HCT116 (cell line): Measurements from ENCODE around the gene TNF. TPM values are rescaled to one million over a fixed set of nuclear protein-coding genes. Genes with fewer than 3 reads are reported as not detected.

ENCODE experiments used
- ATAC-seq: fragments of 200-7000 bp; cut with Tn5 transposase; 2 replicates; pipeline ENCODE4 v1.9.1; 2020; ENCODE audit warnings: mild to moderate bottlenecking, moderate library complexity
- BruUV-seq: library from RNA; stranded (reverse); fragments of 400-500 nt; replicated peaks from 2 replicates; lab custom pipeline; 2021; lab: Mats Ljungman, UMichigan
- CTCF ChIA-PET: fragments of 300-600 bp; sonication (Branson Sonifier 250); formaldehyde crosslinking; loops from one replicate; lab custom pipeline; 2021; ENCODE audit warnings: antibody characterized with exemption; lab: Charles Lee
- POLR2A ChIA-PET: fragments of 300-600, 350-600 bp; sonication (Branson Sonifier 250); formaldehyde crosslinking; loops from one replicate; lab custom pipeline; 2021; ENCODE audit warnings: antibody characterized with exemption; lab: Charles Lee
- RAD21 ChIA-PET, 2 experiments: fragments of 300-600 bp; sonication (Branson Sonifier 250); formaldehyde crosslinking; loops; one replicate each; lab custom pipeline; 2023; ENCODE audit warnings: low total read pairs in 2 of 2; ENCODE audit not compliant: uncharacterized antibody in 2 of 2, unreplicated experiment in 2 of 2, low non-redundant PET in 1 of 2; lab: Charles Lee
- DNase-seq: peaks from one replicate; pipeline ENCODE4 v3.0.0-alpha.2; 2010; ENCODE audit warnings: low read depth, low spot score
- H2AFZ ChIP-seq: fragments of 200-600 bp; shearing (Covaris generic), sonication (generic); 2 replicates; pipeline ENCODE4 v1.6.1; 2017; ENCODE audit warnings: low read depth, mixed run types, mixed read lengths, antibody characterized with exemption, low read length; ENCODE audit not compliant: poor library complexity, severe bottlenecking
- H3K27ac ChIP-seq: 2 replicates; pipeline ENCODE4 v1.5.1; 2012; ENCODE audit warnings: low read depth, low read length
- H3K27me3 ChIP-seq: fragments of 200-600 bp; sonication (generic); 2 replicates; pipeline ENCODE4 v1.6.1; 2016; ENCODE audit warnings: mixed run types, low read length, mixed read lengths; ENCODE audit not compliant: insufficient read depth
- H3K36me3 ChIP-seq, 2 experiments: fragments of 200-500 bp in 1 of 2; fragments of 200-600 bp in 1 of 2; sonication (Bioruptor generic) in 1 of 2; sonication (generic) in 1 of 2; 2 replicates each; pipeline versions ENCODE4 v1.5.1 to v1.6.1; 2014 to 2016; ENCODE audit warnings: low read length in 2 of 2, inconsistent platforms in 1 of 2, mixed read lengths in 1 of 2, mixed run types in 1 of 2; ENCODE audit not compliant: insufficient read depth in 2 of 2, control insufficient read depth in 1 of 2
- H3K4me1 ChIP-seq, 2 experiments: fragments of 200-600 bp in 1 of 2; sonication (generic) in 1 of 2; 2 replicates each; pipeline versions ENCODE4 v1.5.1 to v1.6.1; 2012 to 2017; ENCODE audit warnings: low read length in 2 of 2, inconsistent platforms in 1 of 2, mild to moderate bottlenecking in 1 of 2, mixed read lengths in 1 of 2, mixed run types in 1 of 2, moderate library complexity in 1 of 2; ENCODE audit not compliant: insufficient read depth in 2 of 2, control insufficient read depth in 1 of 2
- H3K4me2 ChIP-seq: fragments of 200-600 bp; sonication (generic); 2 replicates; pipeline ENCODE4 v1.6.1; 2017; ENCODE audit warnings: mixed run types, low read length, mixed read lengths
- H3K4me3 ChIP-seq, 2 experiments: fragments of 200-600 bp in 1 of 2; sonication (generic) in 1 of 2; replicated peaks in 1 of 2; 2 replicates each; pipeline ENCODE4 v1.5.1; 2011 to 2016; ENCODE audit warnings: low read length in 2 of 2, control low read depth in 1 of 2, low read depth in 1 of 2, mild to moderate bottlenecking in 1 of 2, mixed read lengths in 1 of 2, mixed run types in 1 of 2
- H3K79me2 ChIP-seq: fragments of 200-600 bp; sonication (generic); 2 replicates; pipeline ENCODE4 v1.6.1; 2017; ENCODE audit warnings: mild to moderate bottlenecking, mixed run types, low read length, moderate library complexity, mixed read lengths; ENCODE audit not compliant: insufficient read depth
- H3K9ac ChIP-seq: fragments of 200-600 bp; sonication (generic); 2 replicates; pipeline ENCODE4 v1.6.1; 2016; ENCODE audit warnings: low read length, mixed read lengths
- H3K9me2 ChIP-seq: fragments of 200-600 bp; sonication (generic), shearing (Covaris generic); 2 replicates; pipeline ENCODE4 v1.6.1; 2017; ENCODE audit warnings: mixed run types, mild to moderate bottlenecking, moderate library complexity; ENCODE audit not compliant: insufficient read depth
- H3K9me3 ChIP-seq, 2 experiments: fragments of 200-500 bp in 1 of 2; fragments of 200-600 bp in 1 of 2; sonication (Bioruptor generic) in 1 of 2; sonication (generic) in 1 of 2; 2 replicates each; pipeline ENCODE4 v1.6.1; 2014 to 2017; ENCODE audit warnings: low read length in 2 of 2, mixed read lengths in 2 of 2, inconsistent platforms in 1 of 2, low read depth in 1 of 2, mild to moderate bottlenecking in 1 of 2, mixed run types in 1 of 2, moderate library complexity in 1 of 2; ENCODE audit not compliant: control insufficient read depth in 1 of 2, insufficient read depth in 1 of 2
- H4K20me1 ChIP-seq: fragments of 200-600 bp; sonication (generic), shearing (Covaris generic); 2 replicates; pipeline ENCODE4 v1.6.1; 2017; ENCODE audit warnings: mixed run types, mild to moderate bottlenecking, moderate library complexity; ENCODE audit not compliant: insufficient read depth
- ATF3 ChIP-seq: IDR thresholded peaks from 2 replicates; pipeline ENCODE4 v1.6.1; 2012
- EGR1 ChIP-seq: IDR thresholded peaks from 2 replicates; pipeline ENCODE4 v1.6.1; 2012; ENCODE audit warnings: low read depth
- ELF1 ChIP-seq: IDR thresholded peaks from 2 replicates; pipeline ENCODE4 v1.6.1; 2012; ENCODE audit warnings: low read depth, borderline replicate concordance
- EZH2phosphoT487 ChIP-seq: fragments of 200-600 bp; IDR thresholded peaks from 2 replicates; pipeline ENCODE4 v1.6.1; 2018; ENCODE audit warnings: antibody characterized with exemption, borderline replicate concordance
- FOSL1 ChIP-seq: IDR thresholded peaks from 2 replicates; pipeline ENCODE4 v1.6.1; 2012; ENCODE audit warnings: low read depth
- MAX ChIP-seq: IDR thresholded peaks from 2 replicates; pipeline ENCODE4 v1.6.1; 2012
- POLR2A ChIP-seq: IDR thresholded peaks from 2 replicates; pipeline ENCODE4 v1.7.0; 2011; ENCODE audit warnings: borderline replicate concordance; ENCODE audit not compliant: insufficient read depth, insufficient read length; ENCODE audit errors: extremely low read depth
- POLR2AphosphoS5 ChIP-seq: IDR thresholded peaks from 2 replicates; pipeline ENCODE4 v1.6.1; 2011; ENCODE audit warnings: mild to moderate bottlenecking, low read depth, low read length, moderate library complexity
- RAD21 ChIP-seq: IDR thresholded peaks from 2 replicates; pipeline ENCODE4 v1.6.1; 2012; ENCODE audit warnings: low read depth, mild to moderate bottlenecking
- REST ChIP-seq: IDR thresholded peaks from 2 replicates; pipeline ENCODE4 v1.6.1; 2012; ENCODE audit warnings: low read depth
- SIN3A ChIP-seq: IDR thresholded peaks from 2 replicates; pipeline ENCODE4 v1.6.1; 2012; ENCODE audit warnings: low read depth
- SP1 ChIP-seq: IDR thresholded peaks from 2 replicates; pipeline ENCODE4 v1.6.1; 2012; ENCODE audit warnings: low read depth
- SRF ChIP-seq: IDR thresholded peaks from 2 replicates; pipeline ENCODE4 v1.6.1; 2012; ENCODE audit warnings: low read depth
- TCF7L2 ChIP-seq: IDR thresholded peaks from 2 replicates; pipeline ENCODE4 v1.7.0; 2011; ENCODE audit warnings: borderline replicate concordance, inconsistent platforms; ENCODE audit not compliant: insufficient read depth, insufficient read length; ENCODE audit errors: extremely low read depth
- YY1 ChIP-seq: IDR thresholded peaks from 2 replicates; pipeline ENCODE4 v1.6.1; 2011; ENCODE audit warnings: low read length, low read depth, moderate library complexity, mild to moderate bottlenecking; ENCODE audit not compliant: insufficient replicate concordance; ENCODE audit errors: extremely low read depth
- ZBTB33 ChIP-seq: IDR thresholded peaks from 2 replicates; pipeline ENCODE4 v1.6.1; 2011; ENCODE audit warnings: mild to moderate bottlenecking, low read length, moderate library complexity; ENCODE audit not compliant: insufficient replicate concordance; ENCODE audit errors: extremely low read depth
- ZNF274 ChIP-seq: fragments of 200-500 bp; sonication (Bioruptor generic); IDR thresholded peaks from 2 replicates; pipeline ENCODE4 v1.6.1; 2014; ENCODE audit warnings: mild to moderate bottlenecking, low read depth, low read length, inconsistent platforms
- intact Hi-C: fragments of 100-400 bp; cut with micrococcal nuclease; formaldehyde crosslinking; loops from 2 replicates; pipeline ENCODE4 v1.10.0; 2022
- total RNA-seq: library from RNA; stranded (reverse); gene quantifications from one replicate; pipeline ENCODE4 v1.2.1, GENCODE V29; 2021; ENCODE audit not compliant: unreplicated experiment

Gene TNF
- total RNA-seq, 1 experiment from 2014 or later = 0.59 TPM

GRCh38 chr6:31541059-31541657 is 34.2 kb upstream of the TNF start (continued):
- no peak for TF ChIP-seq POLR2AphosphoS5

- Histone ChIP-seq H3K4me2 (peak within 1 kb of the TSS; percentile 85), H4K20me1 (peaks cover 26% of the 10 kb centered on the region; the same call in 1 of the 2 replicates), H3K27ac (peak within 1 kb of the TSS; percentile 96), H3K4me1 (peaks cover 17 to 36% of the 10 kb centered on the region in 2 experiments), H3K36me3 (peaks cover 32 to 35% of the 10 kb centered on the region in 2 experiments), H3K27me3 (no peaks in the 10 kb centered on the region), H3K9ac (peak within 1 kb of the TSS; percentile 97), H3K9me3 (no peaks in the 10 kb centered on the region), H3K9me2 (no peaks in the 10 kb centered on the region), H3K79me2 (peaks cover 57% of the 10 kb centered on the region), H2AFZ (peak within 1 kb of the TSS; percentile 36), H3K4me3 (peak within 1 kb of the TSS; percentile 85 to 98)
- RAD21 ChIA-PET = interaction anchor here (0.8 to 1.7 kb wide), 2 partner anchors 57 kb away, joined by 3 to 5 read pairs; no protein-coding TSS in a partner anchor
- POLR2A ChIA-PET = interaction anchor here (0.8 to 2.4 kb wide), 17 partner anchors 9 to 196 kb away, joined by 3 to 10 read pairs (median 5); partner anchors contain the start of genes C6orf47, CSNK2B, GPANK1 and MCCD1
- CTCF ChIA-PET = interaction anchor here (1.2 to 1.3 kb wide), 2 partner anchors 46 to 57 kb away, joined by 5 to 8 read pairs; no protein-coding TSS in a partner anchor
- peak; percentile 74 for ATAC-seq
- peak; percentile 95 for DNase-seq
- intact Hi-C loops = loop anchor here (1.0 to 10.0 kb wide), 2 partner anchors 123 to 293 kb away; no protein-coding TSS in a partner anchor
- BruUV-seq = no TSS peak
- no peak for TF ChIP-seq RAD21
- TF ChIP-seq FOSL1 = no peak
- TF ChIP-seq ZNF274 = no peak
- TF ChIP-seq SP1 = no peak
- peak; percentile 28 for TF ChIP-seq ZBTB33
- TF ChIP-seq YY1 = peak; percentile 83
- TF ChIP-seq EGR1 = no peak
- TF ChIP-seq REST = no peak
- TF ChIP-seq SRF = no peak
- no peak for TF ChIP-seq ATF3
- no peak for TF ChIP-seq SIN3A
- TF ChIP-seq ELF1 = no peak
- TF ChIP-seq TCF7L2 = peak; percentile 9
- TF ChIP-seq MAX = no peak
- TF ChIP-seq POLR2AphosphoS5 = peak; percentile 95
- TF ChIP-seq EZH2phosphoT487 = no peak
- peak; percentile 79 for TF ChIP-seq POLR2A
These were observed 33.5 kb upstream of the TNF start, which contains the start of gene DDX39B for GRCh38 chr6:31541658-31542521. Gene DDX39B, minus strand, starts transcription at chr6:31542003. Its CDS starts 1,471 bp downstream, at chr6:31540532.
